K562 (cell line): Measurements from ENCODE around the gene ZRANB3. TPM values are rescaled to one million over a fixed set of nuclear protein-coding genes. Genes with fewer than 3 reads are reported as not detected.
"Not testable (repeated sequence)": the region's sequence is repeated elsewhere in the genome, so short reads cannot be mapped to it uniquely, and the experiment has no call there.

Experiments used
- ATAC-seq: fragments of 200-7000 bp; cut with Tn5 transposase; 3 replicates; pipeline ENCODE4 v1.9.1; 2020; ENCODE audit warnings: moderate library complexity
- BruUV-seq: library from RNA; stranded (reverse); fragments of 400-500 nt; replicated peaks from 2 replicates; lab custom pipeline; 2021; lab: Mats Ljungman, UMichigan
- CTCF ChIA-PET: fragments of 300-600 bp; formaldehyde crosslinking; extraction: SDS; loops from one replicate; lab custom pipeline; 2021; ENCODE audit warnings: low intra/inter-chr PET ratio; lab: Yijun Ruan, JAX
- POLR2A ChIA-PET: fragments of 300-600, 350-650 bp; sonication (Branson Sonifier 250); formaldehyde crosslinking; extraction: SDS; loops from one replicate; lab custom pipeline; 2021; ENCODE audit warnings: antibody characterized with exemption, inconsistent platforms; lab: Yijun Ruan, JAX
- DNase-seq, 4 experiments: peaks; one replicate each; pipeline versions ENCODE4 v3.0.0 to v3.0.0-alpha.2; 2011 to 2018; ENCODE audit warnings: low spot score in 3 of 4, mixed read lengths in 3 of 4; ENCODE audit errors: extremely low read depth in 1 of 4
- FAIRE-seq: peaks from 2 replicates; lab custom pipeline; 2011; peaks lifted over from hg19 to GRCh38; lab: Jason Lieb, UNC
- H2AFZ ChIP-seq: 2 replicates; pipeline ENCODE4 v1.6.0; 2011; ENCODE audit warnings: low read depth, low read length, control low read depth, inconsistent platforms
- H3K27ac ChIP-seq: fragments of 200-600 bp; 3 replicates; pipeline ENCODE4 v1.8.0; 2011; ENCODE audit warnings: low read depth, mild to moderate bottlenecking, control low read depth, inconsistent platforms, low read length, moderate library complexity, mixed read lengths; ENCODE audit errors: extremely low read depth
- H3K27me3 ChIP-seq, 2 experiments: fragments of 300-600 bp in 1 of 2; 2 replicates in 1 of 2; 3 replicates in 1 of 2; pipeline versions ENCODE4 v1.6.0 to v1.8.0; 2011; ENCODE audit warnings: inconsistent platforms in 2 of 2, low read length in 2 of 2, mild to moderate bottlenecking in 1 of 2, mixed read lengths in 1 of 2, moderate library complexity in 1 of 2; ENCODE audit not compliant: control insufficient read depth in 2 of 2, insufficient read depth in 2 of 2
- H3K36me3 ChIP-seq: fragments of 300-600 bp; 3 replicates; pipeline ENCODE4 v1.8.0; 2011; ENCODE audit warnings: mild to moderate bottlenecking, low read length, inconsistent platforms; ENCODE audit not compliant: control insufficient read depth, insufficient read depth
- H3K4me1 ChIP-seq, 2 experiments: fragments of 200-600 bp in 1 of 2; replicated peaks in 1 of 2; 2 replicates in 1 of 2; 3 replicates in 1 of 2; pipeline versions ENCODE4 v1.5.1 to v1.8.0; 2011; ENCODE audit warnings: inconsistent platforms in 2 of 2, low read length in 2 of 2, mild to moderate bottlenecking in 1 of 2, mixed read lengths in 1 of 2, moderate library complexity in 1 of 2; ENCODE audit not compliant: control insufficient read depth in 2 of 2, insufficient read depth in 2 of 2
- H3K4me2 ChIP-seq: 2 replicates; pipeline ENCODE4 v1.6.1; 2011; ENCODE audit warnings: low read length, control low read depth, inconsistent platforms, mixed read lengths; ENCODE audit not compliant: insufficient read depth
- H3K4me3 ChIP-seq: fragments of 200-600 bp; sonication (generic), shearing (Covaris generic); 2 replicates; pipeline ENCODE4 v1.5.1; 2016; ENCODE audit warnings: control low read depth, inconsistent platforms
- H3K79me2 ChIP-seq: fragments of 200-600 bp; 3 replicates; pipeline ENCODE4 v1.8.0; 2011; ENCODE audit warnings: low read length, inconsistent platforms; ENCODE audit not compliant: control insufficient read depth, insufficient read depth
- H3K9ac ChIP-seq, 2 experiments: 2 replicates each; pipeline versions ENCODE4 v1.6.0 to v1.6.1; 2011; ENCODE audit warnings: low read depth in 2 of 2, low read length in 2 of 2, control low read depth in 1 of 2, inconsistent platforms in 1 of 2, mild to moderate bottlenecking in 1 of 2, mixed read lengths in 1 of 2; ENCODE audit not compliant: insufficient read depth in 1 of 2
- H3K9me1 ChIP-seq: one replicate; pipeline ENCODE4 v1.6.0; 2011; ENCODE audit warnings: inconsistent platforms, mild to moderate bottlenecking, low read length, moderate library complexity; ENCODE audit not compliant: control insufficient read depth, insufficient read depth
- H3K9me3 ChIP-seq: replicated peaks from 2 replicates; pipeline ENCODE4 v1.5.1; 2011; ENCODE audit warnings: low read depth, low read length, inconsistent platforms; ENCODE audit not compliant: control insufficient read depth, insufficient read depth
- H4K20me1 ChIP-seq: replicated peaks from 2 replicates; pipeline ENCODE4 v1.6.1; 2011; ENCODE audit warnings: low read length, inconsistent platforms, mixed read lengths; ENCODE audit not compliant: control insufficient read depth, insufficient read depth
- MYBL2 ChIP-seq, 2 experiments: fragments of 450-650 bp in 1 of 2; sonication (generic) in 1 of 2; formaldehyde crosslinking in 1 of 2; IDR thresholded peaks; 2 replicates each; pipeline versions ENCODE4 v1.6.1 to v1.8.1; 2017 to 2022; ENCODE audit warnings: borderline replicate concordance in 1 of 2, inconsistent platforms in 1 of 2, low read depth in 1 of 2, mild to moderate bottlenecking in 1 of 2, missing genetic modification reagents in 1 of 2, moderate library complexity in 1 of 2
- POLR2G ChIP-seq: fragments of 200-400 bp; formaldehyde crosslinking; IDR thresholded peaks from 2 replicates; pipeline ENCODE4 v1.6.1; 2017; ENCODE audit warnings: low read depth, mild to moderate bottlenecking, antibody characterized with exemption, low read length, moderate library complexity
- ZNF347 ChIP-seq: fragments of 450-650 bp; formaldehyde crosslinking; IDR thresholded peaks from 2 replicates; pipeline ENCODE4 v1.4.0; 2020; ENCODE audit warnings: low read depth, mild to moderate bottlenecking, moderate library complexity
- WGBS: fragments of 100-300 bp; shearing (Covaris generic); methylation state at CpG from one replicate; pipeline ENCODE4 v1.1.6; 2016; ENCODE audit warnings: low coverage, mixed read lengths; ENCODE audit not compliant: insufficient coverage; ENCODE audit errors: missing lambda C conversion rate; 5-methylcytosine and 5-hydroxymethylcytosine counted together
- in situ Hi-C: fragments of 300-500 bp; cut with MboI; formaldehyde crosslinking; loops from 4 replicates; pipeline ENCODE4 v1.15.0; 2018; ENCODE audit warnings: inconsistent platforms, mixed read lengths
- intact Hi-C: fragments of 100-400 bp; cut with micrococcal nuclease; formaldehyde crosslinking; loops from 2 replicates; pipeline ENCODE4 v1.14.2; 2022
- polyA plus RNA-seq, 8 experiments: library from polyadenylated mRNA; depleted of rRNA in 4 of 8; stranded (reverse) in 5 of 8; unstranded in 3 of 8; fragments of >200 nt; fragmentation: Nextera tagmentation in 2 of 8; fragmentation: Illumina TruSeq in 1 of 8; extraction: Ambion mirVana in 2 of 8; extraction: Trizol in 1 of 8; gene quantifications; 2 replicates each; pipeline versions ENCODE4 v1.2.1 to v1.2.3, GENCODE V29; 2011 to 2014; ENCODE audit warnings: inconsistent platforms in 1 of 8, missing spikeins in 1 of 8
- total RNA-seq, 7 experiments: library from RNA; depleted of rRNA in 6 of 7; stranded (reverse); fragments of >200 nt in 6 of 7; fragmentation: Illumina TruSeq in 2 of 7; extraction: Trizol in 2 of 7; gene quantifications; 2 replicates each; pipeline versions ENCODE4 v1.2.1 to v1.2.3, GENCODE V29; 2011 to 2021; ENCODE audit warnings: low replicate concordance in 1 of 7
- TF ChIP-seq, protein P1 (sequence below): fragments of 250-450 bp; sonication (Bioruptor Pico); IDR thresholded peaks from 2 replicates; pipeline ENCODE4 v1.8.0; 2022; ENCODE audit warnings: moderate library complexity, mild to moderate bottlenecking, inconsistent platforms
- TF ChIP-seq, protein P2 (sequence below): sonication (generic); formaldehyde crosslinking; IDR thresholded peaks from 2 replicates; pipeline ENCODE4 v1.8.1; 2023; ENCODE audit warnings: mild to moderate bottlenecking, missing genetic modification reagents

ZRANB3 gene
- total and polyA plus RNA-seq, 9 of the 15 experiments (the other 6 are each of a cell fraction or from before 2014, with no cell fraction given), result 8.6 to 21.3 (median 14.7) TPM

DNA sequence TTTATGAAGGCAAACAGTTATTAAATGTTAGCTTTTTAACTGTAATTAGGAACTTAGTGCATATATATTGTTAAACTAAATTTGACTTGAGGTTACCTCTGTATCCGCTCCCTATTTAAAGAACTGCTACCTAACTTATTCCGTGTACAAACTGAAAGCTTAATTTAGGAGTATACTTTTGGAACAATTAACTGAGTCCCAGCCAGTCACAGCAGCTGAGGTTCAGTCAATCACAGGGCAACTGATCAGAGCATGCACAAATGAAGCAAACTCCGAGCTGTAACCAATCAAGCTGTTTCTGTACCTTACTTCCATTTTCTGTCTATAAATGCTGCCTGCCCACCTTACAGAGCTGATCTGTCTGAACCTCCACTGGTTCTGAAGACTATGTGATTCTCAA, 417.7 kb downstream of the ZRANB3 start (continued):
- no peak for TF ChIP-seq ZNF347 (CRISPR knock-in tag)
- TF ChIP-seq MYBL2 (IDR thresholded peaks at IDR 0.05; ENCODE audit: low read depth), result no peak
- TF ChIP-seq MYBL2 (CRISPR knock-in tag; IDR thresholded peaks at IDR 0.05; ENCODE audit: borderline replicate concordance), result no peak
- TF ChIP-seq, protein P1, sequence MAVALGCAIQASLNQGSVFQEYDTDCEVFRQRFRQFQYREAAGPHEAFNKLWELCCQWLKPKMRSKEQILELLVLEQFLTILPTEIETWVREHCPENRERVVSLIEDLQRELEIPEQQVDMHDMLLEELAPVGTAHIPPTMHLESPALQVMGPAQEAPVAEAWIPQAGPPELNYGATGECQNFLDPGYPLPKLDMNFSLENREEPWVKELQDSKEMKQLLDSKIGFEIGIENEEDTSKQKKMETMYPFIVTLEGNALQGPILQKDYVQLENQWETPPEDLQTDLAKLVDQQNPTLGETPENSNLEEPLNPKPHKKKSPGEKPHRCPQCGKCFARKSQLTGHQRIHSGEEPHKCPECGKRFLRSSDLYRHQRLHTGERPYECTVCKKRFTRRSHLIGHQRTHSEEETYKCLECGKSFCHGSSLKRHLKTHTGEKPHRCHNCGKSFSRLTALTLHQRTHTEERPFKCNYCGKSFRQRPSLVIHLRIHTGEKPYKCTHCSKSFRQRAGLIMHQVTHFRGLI (CRISPR knock-in tag), result no peak

DNA sequence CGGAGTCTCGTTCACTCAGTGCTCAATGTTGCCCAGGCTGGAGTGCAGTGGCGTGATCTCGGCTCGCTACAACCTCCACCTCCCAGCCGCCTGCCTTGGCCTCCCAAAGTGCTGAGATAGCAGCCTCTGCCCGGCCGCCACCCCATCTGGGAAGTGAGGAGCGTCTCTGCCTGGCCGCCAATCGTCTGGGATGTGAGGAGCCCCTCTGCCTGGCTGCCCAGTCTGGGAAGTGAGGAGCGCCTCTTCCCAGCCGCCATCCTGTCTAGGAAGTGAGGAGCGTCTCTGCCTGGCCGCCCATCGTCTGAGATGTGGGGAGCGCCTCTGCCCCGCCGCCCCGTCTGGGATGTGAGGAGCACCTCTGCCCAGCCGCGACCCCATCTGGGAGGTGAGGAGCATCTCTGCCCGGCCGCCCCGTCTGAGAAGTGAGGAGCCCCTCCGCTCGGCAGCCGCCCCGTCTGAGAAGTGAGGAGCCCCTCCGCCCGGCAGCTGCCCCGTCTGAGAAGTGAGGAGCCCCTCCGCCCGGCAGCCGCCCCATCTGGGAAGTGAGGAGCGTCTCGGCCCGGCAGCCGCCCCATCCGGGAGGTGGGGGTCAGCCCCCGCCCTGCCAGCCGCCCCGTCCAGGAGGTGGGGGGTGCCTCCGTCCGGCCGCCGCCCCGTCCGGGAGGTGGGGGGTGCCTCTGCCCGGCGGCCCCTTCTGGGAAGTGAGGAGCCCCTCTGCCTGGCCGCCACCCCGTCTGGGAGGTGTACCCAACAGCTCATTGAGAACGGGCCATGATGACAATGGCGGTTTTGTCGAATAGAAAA, 425.3 kb downstream of the ZRANB3 start:
- ATAC-seq, in situ Hi-C loops: not testable (repeated sequence)

More for the DNA sequence above, 425.3 kb downstream of the ZRANB3 start:
- not testable (repeated sequence) for DNase-seq
- TF ChIP-seq POLR2G, result peak; percentile 30; the same call in 1 of the 2 replicates
- TF ChIP-seq, protein P2, sequence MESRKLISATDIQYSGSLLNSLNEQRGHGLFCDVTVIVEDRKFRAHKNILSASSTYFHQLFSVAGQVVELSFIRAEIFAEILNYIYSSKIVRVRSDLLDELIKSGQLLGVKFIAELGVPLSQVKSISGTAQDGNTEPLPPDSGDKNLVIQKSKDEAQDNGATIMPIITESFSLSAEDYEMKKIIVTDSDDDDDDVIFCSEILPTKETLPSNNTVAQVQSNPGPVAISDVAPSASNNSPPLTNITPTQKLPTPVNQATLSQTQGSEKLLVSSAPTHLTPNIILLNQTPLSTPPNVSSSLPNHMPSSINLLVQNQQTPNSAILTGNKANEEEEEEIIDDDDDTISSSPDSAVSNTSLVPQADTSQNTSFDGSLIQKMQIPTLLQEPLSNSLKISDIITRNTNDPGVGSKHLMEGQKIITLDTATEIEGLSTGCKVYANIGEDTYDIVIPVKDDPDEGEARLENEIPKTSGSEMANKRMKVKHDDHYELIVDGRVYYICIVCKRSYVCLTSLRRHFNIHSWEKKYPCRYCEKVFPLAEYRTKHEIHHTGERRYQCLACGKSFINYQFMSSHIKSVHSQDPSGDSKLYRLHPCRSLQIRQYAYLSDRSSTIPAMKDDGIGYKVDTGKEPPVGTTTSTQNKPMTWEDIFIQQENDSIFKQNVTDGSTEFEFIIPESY (CRISPR knock-in tag), result peak; percentile 58; the same call in 1 of the 2 replicates
- TF ChIP-seq, all 486 proteins: peak for 2; not testable (repeated sequence) for 484
- CTCF ChIA-PET, H3K9me3 ChIP-seq, H3K27me3 ChIP-seq, H4K20me1 ChIP-seq, intact Hi-C loops, H3K4me2 ChIP-seq, BruUV-seq, H3K27ac ChIP-seq, H2AFZ ChIP-seq, FAIRE-seq, H3K4me3 ChIP-seq, H3K9me1 ChIP-seq, H3K9ac ChIP-seq, POLR2A ChIA-PET, H3K79me2 ChIP-seq, H3K4me1 ChIP-seq: not testable (repeated sequence)
- peaks cover 12% of the 10 kb centered on the region; the same call in 2 of the 3 replicates for H3K36me3 ChIP-seq
- 93% methylated on average over 8 of the region's 56 CpGs for WGBS
